Nephron (organoid): ENCODE data around the gene CDH20.
A peak's percentile ranks its signal among the peaks of the same experiment; 100 is the strongest.

Source experiments
- H3K27ac Mint-ChIP-seq, 3 experiments: 2 replicates each; pipeline ENCODE4 v1.8.0; 2020; ENCODE audit warnings: mixed read lengths in 3 of 3, mild to moderate bottlenecking in 2 of 3, moderate library complexity in 1 of 3
- H3K27me3 Mint-ChIP-seq: 2 replicates; pipeline ENCODE4 v1.8.0; 2021; ENCODE audit warnings: low read depth, mild to moderate bottlenecking, moderate library complexity, mixed read lengths
- H3K36me3 Mint-ChIP-seq: 2 replicates; pipeline ENCODE4 v1.8.0; 2020; ENCODE audit warnings: low read depth, mixed read lengths
- H3K4me1 Mint-ChIP-seq: 2 replicates; pipeline ENCODE4 v1.8.0; 2020; ENCODE audit warnings: mixed read lengths
- H3K4me3 Mint-ChIP-seq, 3 experiments: 2 replicates each; pipeline ENCODE4 v1.8.0; 2020; ENCODE audit warnings: mild to moderate bottlenecking in 3 of 3, mixed read lengths in 3 of 3, moderate library complexity in 2 of 3
- H3K9me3 Mint-ChIP-seq: 2 replicates; pipeline ENCODE4 v1.8.0; 2020; ENCODE audit warnings: mixed read lengths
- TF ChIP-seq, protein P1 (sequence below), 3 experiments: fragments of 200-600 bp; sonication (generic); IDR thresholded peaks; one replicate each; pipeline ENCODE4 v1.5.0; 2021; ENCODE audit warnings: antibody characterized with exemption in 3 of 3; ENCODE audit not compliant: unreplicated experiment in 3 of 3

Gene CDH20

DNA sequence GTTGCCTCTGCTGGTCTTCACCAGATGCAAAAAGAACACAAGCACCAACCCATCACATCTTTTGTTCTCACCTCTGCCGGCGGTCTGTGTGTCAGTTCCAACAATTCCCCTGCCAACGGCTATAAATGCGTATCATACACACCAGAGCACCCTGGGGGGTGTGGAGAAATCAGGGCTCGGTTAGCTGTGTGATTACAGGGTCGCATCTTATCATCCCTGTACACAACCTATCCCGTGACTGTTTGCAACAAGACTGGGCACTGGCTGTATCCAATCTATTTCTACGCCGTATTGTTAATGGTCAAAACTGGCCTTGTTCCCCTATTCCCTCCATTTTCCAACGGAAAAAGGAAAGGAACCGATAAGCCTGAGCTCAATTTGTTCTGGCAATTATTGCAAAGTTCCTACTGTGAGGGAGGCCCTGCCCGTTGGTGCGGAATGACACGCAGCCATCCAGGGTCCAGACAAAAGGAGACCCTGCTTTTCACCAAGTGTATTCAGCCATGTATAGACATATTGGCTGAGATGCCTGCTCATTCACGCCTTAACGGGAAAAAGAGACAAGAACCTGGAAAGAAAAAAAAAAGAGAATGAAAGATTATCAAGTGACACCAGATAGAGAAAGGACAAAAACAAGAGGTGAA, 136.9 kb downstream of the CDH20 start:
- no peak overlapping the region for H3K4me3 Mint-ChIP-seq
- TF ChIP-seq, protein P1, sequence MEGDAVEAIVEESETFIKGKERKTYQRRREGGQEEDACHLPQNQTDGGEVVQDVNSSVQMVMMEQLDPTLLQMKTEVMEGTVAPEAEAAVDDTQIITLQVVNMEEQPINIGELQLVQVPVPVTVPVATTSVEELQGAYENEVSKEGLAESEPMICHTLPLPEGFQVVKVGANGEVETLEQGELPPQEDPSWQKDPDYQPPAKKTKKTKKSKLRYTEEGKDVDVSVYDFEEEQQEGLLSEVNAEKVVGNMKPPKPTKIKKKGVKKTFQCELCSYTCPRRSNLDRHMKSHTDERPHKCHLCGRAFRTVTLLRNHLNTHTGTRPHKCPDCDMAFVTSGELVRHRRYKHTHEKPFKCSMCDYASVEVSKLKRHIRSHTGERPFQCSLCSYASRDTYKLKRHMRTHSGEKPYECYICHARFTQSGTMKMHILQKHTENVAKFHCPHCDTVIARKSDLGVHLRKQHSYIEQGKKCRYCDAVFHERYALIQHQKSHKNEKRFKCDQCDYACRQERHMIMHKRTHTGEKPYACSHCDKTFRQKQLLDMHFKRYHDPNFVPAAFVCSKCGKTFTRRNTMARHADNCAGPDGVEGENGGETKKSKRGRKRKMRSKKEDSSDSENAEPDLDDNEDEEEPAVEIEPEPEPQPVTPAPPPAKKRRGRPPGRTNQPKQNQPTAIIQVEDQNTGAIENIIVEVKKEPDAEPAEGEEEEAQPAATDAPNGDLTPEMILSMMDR (IDR thresholded peaks at IDR 0.05; ENCODE audit: unreplicated experiment in 3 of 3), result no peak

GRCh38 chr18:61471541-61471940, 138.3 kb downstream of the CDH20 start:
- Mint-ChIP-seq H3K27me3 (peaks cover 4% of the 10 kb centered on the region), H3K4me3 (no peak overlapping the region)

More for the DNA sequence above, 136.9 kb downstream of the CDH20 start:
- H3K4me1 Mint-ChIP-seq, result peaks cover 15% of the 10 kb centered on the region
- H3K27ac Mint-ChIP-seq, result no peak overlapping the region
- H3K27me3 Mint-ChIP-seq, result peaks cover 4% of the 10 kb centered on the region
- no peaks in the 10 kb centered on the region for H3K36me3 Mint-ChIP-seq
- H3K9me3 Mint-ChIP-seq, result no peaks in the 10 kb centered on the region

GRCh38 chr18:61471942-61472341, 138.7 kb downstream of the CDH20 start:
- H3K27ac Mint-ChIP-seq, result peak overlapping the region in 1 of 3 experiments; percentile 25
- peak overlapping the region in 2 of 3 experiments; percentile 19 to 36 for H3K4me3 Mint-ChIP-seq
- H3K9me3 Mint-ChIP-seq, result no peaks in the 10 kb centered on the region

More at GRCh38 chr18:61471541-61471940, 138.3 kb downstream of the CDH20 start:
- Mint-ChIP-seq H3K36me3 (no peaks in the 10 kb centered on the region), H3K9me3 (no peaks in the 10 kb centered on the region), H3K27ac (no peak overlapping the region), H3K4me1 (peaks cover 15% of the 10 kb centered on the region)
- TF ChIP-seq, protein P1 (IDR thresholded peaks at IDR 0.05; ENCODE audit: unreplicated experiment in 3 of 3), result no peak

GRCh38 chr18:61474341-61474740, 141.1 kb downstream of the CDH20 start:
- Mint-ChIP-seq H3K4me3 (peak overlapping the region in 1 of 3 experiments; percentile 3), H3K4me1 (peaks cover 15% of the 10 kb centered on the region), H3K9me3 (no peaks in the 10 kb centered on the region), H3K36me3 (no peaks in the 10 kb centered on the region), H3K27me3 (peaks cover 4% of the 10 kb centered on the region), H3K27ac (peak overlapping the region in 2 of 3 experiments; percentile 40 to 60)
- TF ChIP-seq, protein P1 (IDR thresholded peaks at IDR 0.05; ENCODE audit: unreplicated experiment in 3 of 3), result no peak

More at GRCh38 chr18:61471942-61472341, 138.7 kb downstream of the CDH20 start:
- no peaks in the 10 kb centered on the region for H3K36me3 Mint-ChIP-seq
- peaks cover 15% of the 10 kb centered on the region for H3K4me1 Mint-ChIP-seq
- TF ChIP-seq, protein P1 (IDR thresholded peaks at IDR 0.05; ENCODE audit: unreplicated experiment in 3 of 3), result no peak
- peaks cover 4% of the 10 kb centered on the region for H3K27me3 Mint-ChIP-seq

- TF ChIP-seq, protein P1 (IDR thresholded peaks at IDR 0.05; ENCODE audit: unreplicated experiment in 3 of 3), result no peak
- H3K36me3 Mint-ChIP-seq, result no peaks in the 10 kb centered on the region
- no peak overlapping the region for H3K4me3 Mint-ChIP-seq
- peaks cover 4% of the 10 kb centered on the region for H3K27me3 Mint-ChIP-seq
- peaks cover 15% of the 10 kb centered on the region for H3K4me1 Mint-ChIP-seq
- no peaks in the 10 kb centered on the region for H3K9me3 Mint-ChIP-seq
- H3K27ac Mint-ChIP-seq, result peak overlapping the region in 1 of 3 experiments; percentile 40
Measured at GRCh38 chr18:61474918-61475317, 141.7 kb downstream of the CDH20 start.

DNA sequence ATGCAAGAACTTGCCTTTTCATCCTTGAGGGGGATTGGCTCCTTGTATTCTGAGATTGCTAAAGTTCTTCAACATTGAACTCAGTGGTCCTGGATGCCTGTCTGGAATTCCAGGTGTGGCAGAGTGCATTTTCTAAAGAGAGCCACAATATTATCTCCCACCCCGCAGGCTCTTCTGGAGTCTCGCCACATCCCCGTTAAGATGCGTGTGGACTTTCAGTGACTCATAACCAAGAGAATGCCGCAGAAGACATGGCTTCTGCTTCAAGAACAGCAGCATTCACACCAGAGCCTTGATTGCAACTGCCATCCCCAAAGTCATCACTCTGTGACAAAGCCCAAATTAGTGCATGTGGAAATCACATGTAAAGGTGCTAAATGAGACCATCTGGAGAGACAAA, 142.7 kb downstream of the CDH20 start:
- Mint-ChIP-seq H3K4me1 (peaks cover 15% of the 10 kb centered on the region), H3K27ac (no peak overlapping the region), H3K4me3 (no peak overlapping the region), H3K27me3 (peaks cover 4% of the 10 kb centered on the region), H3K9me3 (no peaks in the 10 kb centered on the region), H3K36me3 (no peaks in the 10 kb centered on the region)
- TF ChIP-seq, protein P1 (IDR thresholded peaks at IDR 0.05; ENCODE audit: unreplicated experiment in 3 of 3), result no peak
